Measurements from ENCODE around the gene ERC2.

DNA sequence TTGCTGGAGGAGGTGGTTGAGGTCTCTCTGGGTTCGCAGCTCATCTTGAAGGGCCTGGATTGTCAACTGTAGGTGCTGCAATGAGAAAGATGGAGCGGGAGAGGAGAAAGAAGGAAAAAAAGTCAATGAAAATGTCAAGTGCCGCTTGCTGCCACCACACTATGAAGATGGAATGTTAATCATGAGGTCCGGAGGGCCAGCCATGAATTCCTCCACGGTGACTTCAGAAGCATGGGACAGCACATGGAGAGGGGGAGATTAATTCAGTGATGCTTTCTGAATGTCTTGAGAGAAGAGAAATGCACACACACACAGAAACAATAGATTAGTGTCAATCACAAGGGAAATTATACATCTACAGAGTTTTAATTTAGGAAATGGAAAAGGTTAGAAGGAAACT lies 171.9 kb downstream of the ERC2 start:
- TF ChIP-seq EZH2phosphoT487 (IDR thresholded peaks at IDR 0.05; ENCODE audit: borderline replicate concordance) = no peak
- TF ChIP-seq, protein P1, sequence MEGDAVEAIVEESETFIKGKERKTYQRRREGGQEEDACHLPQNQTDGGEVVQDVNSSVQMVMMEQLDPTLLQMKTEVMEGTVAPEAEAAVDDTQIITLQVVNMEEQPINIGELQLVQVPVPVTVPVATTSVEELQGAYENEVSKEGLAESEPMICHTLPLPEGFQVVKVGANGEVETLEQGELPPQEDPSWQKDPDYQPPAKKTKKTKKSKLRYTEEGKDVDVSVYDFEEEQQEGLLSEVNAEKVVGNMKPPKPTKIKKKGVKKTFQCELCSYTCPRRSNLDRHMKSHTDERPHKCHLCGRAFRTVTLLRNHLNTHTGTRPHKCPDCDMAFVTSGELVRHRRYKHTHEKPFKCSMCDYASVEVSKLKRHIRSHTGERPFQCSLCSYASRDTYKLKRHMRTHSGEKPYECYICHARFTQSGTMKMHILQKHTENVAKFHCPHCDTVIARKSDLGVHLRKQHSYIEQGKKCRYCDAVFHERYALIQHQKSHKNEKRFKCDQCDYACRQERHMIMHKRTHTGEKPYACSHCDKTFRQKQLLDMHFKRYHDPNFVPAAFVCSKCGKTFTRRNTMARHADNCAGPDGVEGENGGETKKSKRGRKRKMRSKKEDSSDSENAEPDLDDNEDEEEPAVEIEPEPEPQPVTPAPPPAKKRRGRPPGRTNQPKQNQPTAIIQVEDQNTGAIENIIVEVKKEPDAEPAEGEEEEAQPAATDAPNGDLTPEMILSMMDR (conservative IDR thresholded peaks at IDR 0.05; ENCODE audit: low read length) = no peak
